Stimulated activated CD8-positive, alpha-beta memory T cell treated with anti-CD3 and anti-CD28 coated beads, Interleukin-2, amount 100 ng/mL, for 1 hour (primary cell): ENCODE data around the gene RAB33B.

Source experiments
- DNase-seq, 2 donors: peaks; one replicate each; pipeline ENCODE4 v3.0.0-alpha.2; 2020; ENCODE audit warnings: low read depth in 2 of 2

Gene RAB33B

GRCh38 chr4:139506774-139507173 is 52.9 kb downstream of the RAB33B start:
- DNase-seq, result no peak

GRCh38 chr4:139508581-139509237 is 54.8 kb downstream of the RAB33B start:
- no peak for DNase-seq

- no peak for DNase-seq
Observed at GRCh38 chr4:139509727-139510410, 55.9 kb downstream of the RAB33B start.

- no peak for DNase-seq
Observed at GRCh38 chr4:139511320-139511719, 57.4 kb downstream of the RAB33B start.

- no peak for DNase-seq
Observed at GRCh38 chr4:139514382-139515059, 60.6 kb downstream of the RAB33B start.

GRCh38 chr4:139515531-139515958 is 61.6 kb downstream of the RAB33B start:
- DNase-seq, result no peak

- no peak for DNase-seq
Observed at GRCh38 chr4:139521754-139522401, 68.0 kb downstream of the RAB33B start.

- DNase-seq, result no peak
Observed at GRCh38 chr4:139522457-139522856, 68.5 kb downstream of the RAB33B start.

GRCh38 chr4:139523076-139523475 is 69.2 kb downstream of the RAB33B start:
- DNase-seq, result no peak

- DNase-seq, result no peak
Observed at GRCh38 chr4:139524062-139524631, 70.2 kb downstream of the RAB33B start.

- DNase-seq, result no peak
Observed at GRCh38 chr4:139525414-139525813, 71.5 kb downstream of the RAB33B start.
